Germinal center (tissue), 1 donor: ENCODE measurements around the gene ANKRD9.

Experiments
- DNase-seq: peaks from one replicate; pipeline ENCODE4 v3.0.0; 2012; ENCODE audit warnings: mixed read lengths, low spot score

ANKRD9 gene

DNA sequence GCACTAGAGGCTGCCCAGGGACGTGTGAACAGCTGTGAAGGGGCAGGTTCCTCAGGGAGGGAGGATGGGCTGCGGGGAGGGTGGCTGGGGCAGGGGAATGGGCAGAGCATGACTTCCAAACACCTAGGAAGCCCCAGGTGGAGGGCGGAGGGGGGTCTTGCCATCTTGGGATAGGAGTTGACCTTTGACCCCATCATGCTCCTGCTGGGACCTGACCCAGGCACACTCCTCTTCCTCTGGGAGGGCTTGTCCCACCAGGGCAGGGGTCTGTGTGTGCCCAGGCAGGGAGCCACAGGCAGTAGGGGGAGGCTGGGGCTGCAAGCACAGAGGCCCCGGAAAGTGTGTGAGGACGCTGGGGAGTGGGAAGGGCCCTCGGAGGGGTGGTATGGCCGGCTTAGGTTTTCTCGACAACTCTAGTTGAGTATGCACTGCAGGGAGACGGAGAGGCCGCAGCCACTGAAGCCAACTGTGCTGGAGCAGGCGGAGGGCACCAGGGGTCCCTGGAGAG, 3.3 kb upstream of the ANKRD9 start:
- no peak for DNase-seq

DNA sequence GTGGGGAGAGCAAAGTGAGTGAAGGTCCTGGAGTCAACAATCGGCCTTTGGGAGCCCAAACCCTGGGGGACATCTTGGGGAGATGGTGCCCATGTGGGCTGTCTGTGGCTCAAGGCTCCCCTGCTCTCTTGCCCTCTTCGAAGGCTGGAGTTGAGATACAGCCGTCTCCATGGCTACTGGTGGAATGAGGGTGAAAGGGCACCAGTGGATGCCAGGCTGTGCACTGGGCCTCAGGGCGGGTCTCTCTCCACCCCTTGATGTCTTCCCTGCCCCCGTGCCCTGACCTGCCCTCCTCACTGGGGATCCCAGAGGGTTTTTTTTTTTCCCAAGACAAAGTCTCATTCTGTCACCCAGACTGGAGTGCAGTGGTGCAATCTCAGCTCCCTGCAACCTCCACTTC, 2.0 kb upstream of the ANKRD9 start:
- no peak for DNase-seq

DNA sequence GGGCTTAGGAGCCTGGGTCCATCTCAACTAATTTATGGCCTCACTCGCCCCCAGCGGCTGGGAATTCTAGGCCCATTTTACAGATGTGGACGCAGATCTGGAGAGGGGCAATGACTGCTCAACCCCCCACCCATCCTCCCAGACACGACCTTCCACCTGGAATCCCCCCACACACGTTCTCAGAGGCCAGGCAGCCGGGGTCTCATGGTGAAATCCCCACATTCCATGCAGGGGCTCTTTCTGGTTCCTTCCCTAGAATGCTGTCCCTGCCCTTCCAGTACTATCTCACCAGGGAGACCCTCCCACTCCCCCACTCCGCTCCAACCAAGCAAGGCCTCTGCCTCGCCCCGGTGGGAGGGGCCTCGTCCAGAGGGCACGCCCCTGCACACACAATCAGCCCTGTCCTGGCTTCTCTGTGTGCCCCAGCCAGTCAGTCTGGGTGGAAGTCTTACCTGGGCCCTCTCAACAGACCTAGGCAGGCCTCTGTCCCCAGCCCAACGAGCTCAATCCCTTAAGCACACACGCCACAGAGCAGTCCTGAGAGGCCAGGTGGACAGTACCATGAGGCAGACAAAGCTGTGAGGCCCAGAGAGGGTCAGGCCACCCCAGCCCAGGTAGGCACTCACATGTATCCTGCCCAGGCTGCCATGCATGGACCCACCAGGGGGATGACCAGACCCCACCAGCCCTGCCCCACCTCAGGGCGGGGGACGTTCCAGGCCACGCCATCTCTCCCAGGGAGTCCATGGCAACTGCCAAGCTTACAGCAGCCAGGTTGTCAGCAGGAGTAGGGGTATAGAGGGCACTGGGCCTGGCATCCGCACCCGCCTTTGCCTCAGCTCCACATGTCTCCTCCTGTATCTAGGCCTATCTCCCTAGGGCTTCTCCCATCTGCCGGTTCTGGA, 1.3 kb upstream of the ANKRD9 start:
- DNase-seq: no peak

DNA sequence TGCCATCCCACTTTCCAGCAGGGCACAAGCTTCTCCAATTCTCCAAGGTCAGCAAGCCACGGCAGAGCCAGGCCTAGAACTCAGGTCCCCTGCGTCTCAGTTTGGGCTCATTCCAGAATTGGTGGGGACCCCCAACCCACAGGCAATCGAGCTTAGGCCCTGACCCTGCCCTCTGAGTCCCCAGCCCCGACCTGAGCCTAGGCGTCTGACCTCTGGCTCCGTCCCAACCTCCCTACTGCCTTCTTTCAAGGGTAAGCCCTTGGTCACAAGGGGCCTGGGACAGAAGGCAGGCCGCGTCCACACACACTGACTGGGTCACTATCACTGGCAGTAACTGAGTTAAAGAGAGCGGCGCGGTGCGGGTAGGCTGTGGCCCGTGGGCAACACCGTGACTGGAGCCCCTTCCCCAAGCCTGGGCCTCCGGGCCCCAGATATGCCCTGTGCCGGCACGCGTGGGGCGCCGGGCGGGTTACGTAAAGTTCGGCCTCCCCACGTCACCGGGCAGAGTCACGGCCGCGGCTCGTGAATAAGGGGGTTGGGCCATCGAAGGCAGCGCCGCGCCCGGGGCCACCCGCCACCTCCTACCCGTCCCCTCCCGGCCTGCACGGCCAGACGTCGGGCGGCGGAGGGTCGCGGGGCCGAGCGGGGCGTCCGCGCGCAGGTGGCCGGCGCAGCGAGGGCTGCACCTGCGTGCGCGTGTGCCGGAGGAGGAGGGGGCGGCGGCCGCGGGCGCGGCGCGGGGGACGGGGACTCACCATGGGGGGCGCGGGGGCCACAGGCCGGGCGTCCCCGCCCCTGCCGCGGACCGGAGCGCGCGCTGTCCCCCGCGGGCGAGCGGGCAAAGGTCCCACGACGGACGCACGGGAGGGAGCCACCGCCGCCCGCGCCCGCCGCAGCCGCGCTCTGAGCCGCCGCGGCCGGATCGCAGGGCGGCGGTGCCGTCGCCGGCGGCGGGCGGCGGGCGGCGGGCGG, 516 bp downstream of the ANKRD9 start:
- DNase-seq: peak; percentile 37

DNA sequence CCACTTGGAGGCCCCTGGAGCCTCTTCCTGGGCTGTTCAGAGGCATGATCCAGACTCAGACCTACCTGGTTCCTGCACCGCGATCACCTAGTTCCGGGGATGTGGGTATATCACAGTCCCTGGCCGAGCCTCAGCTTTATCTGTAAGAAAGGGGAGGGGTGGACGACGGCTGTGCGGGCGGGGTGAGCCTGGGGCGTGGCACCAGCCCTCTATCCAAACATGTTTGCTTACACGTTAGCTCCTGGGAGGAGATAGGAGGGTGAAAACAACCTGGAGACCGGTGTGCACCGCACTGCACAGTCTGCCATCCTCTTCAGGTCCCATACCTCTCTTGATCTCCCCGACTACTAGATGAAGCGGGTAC, 1.2 kb downstream of the ANKRD9 start:
- DNase-seq: no peak

DNA sequence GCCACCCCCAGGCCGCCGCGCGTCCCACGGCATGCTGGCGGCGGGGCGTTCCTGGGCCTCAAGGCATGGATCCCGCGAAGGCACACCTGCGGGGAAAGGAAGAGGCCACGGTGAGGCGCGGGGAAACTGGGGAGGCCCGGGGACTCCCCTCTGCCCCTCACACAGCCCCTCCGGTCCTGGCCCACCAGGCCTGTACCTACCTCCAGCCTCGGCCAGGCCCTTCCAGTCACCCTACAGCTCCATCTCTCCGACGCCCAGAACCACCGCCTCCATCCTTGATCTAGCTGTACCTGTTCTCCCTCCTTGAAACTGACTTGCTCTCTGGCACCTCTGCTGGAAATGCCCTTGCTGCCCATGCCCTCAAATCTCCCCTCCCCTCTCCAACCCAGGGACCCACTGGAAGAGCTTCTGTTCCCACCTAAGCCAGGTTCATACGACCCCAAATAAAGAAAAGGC, 1.7 kb downstream of the ANKRD9 start:
- DNase-seq: no peak

DNA sequence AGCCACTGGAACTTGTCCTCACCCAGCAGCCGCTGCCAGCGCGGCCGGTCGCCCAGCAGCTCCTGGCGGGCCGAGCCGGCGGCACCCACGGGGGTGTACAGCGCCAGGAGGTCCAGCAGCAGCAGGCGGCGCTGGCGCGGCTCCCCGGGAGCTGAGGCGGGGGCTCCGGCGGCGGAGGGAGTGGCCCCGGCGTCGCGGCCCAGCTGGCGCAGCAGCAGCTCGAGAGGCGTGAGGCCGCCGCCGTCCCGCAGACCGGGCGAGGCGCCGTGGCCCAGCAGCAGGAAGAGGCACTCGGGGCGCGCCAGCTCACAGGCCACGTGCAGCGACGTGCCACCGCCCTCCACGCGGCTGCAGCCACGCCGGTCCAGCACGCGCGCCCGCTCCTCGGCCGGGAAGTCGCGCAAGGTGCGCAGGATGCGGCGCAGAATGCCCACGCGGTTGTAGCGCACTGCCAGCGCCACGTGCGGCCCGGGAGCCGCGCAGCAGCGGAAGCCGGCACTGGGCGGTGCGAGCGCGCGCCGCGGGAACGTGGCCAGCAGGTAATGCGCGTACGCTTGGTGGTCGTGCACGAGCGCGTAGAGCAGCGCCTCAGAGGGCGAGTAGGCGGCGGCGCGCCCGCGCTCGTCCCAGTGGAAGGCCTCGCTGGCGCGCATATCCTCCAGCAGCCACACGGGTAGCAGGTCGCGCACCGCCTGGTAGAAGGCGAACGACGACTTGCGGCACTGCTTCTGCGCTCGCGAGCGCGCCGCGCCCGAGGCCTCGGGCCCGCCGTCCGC, 2.3 kb downstream of the ANKRD9 start:
- peak; percentile 60 for DNase-seq

DNA sequence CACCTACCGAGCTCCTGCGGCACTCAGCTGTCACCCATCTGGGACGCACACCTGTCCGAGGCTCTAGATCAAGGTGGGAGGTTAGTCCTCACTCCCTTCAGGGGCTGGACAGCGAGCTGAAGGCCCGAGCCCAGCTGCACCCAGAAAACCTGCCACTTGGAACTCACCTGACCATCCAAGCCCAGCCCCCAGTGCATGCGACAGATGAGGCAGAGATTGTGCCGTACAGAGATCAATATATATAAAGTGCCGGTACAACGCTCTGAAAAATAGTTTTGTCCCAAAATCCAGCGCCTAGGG, 3.0 kb downstream of the ANKRD9 start:
- DNase-seq: no peak

DNA sequence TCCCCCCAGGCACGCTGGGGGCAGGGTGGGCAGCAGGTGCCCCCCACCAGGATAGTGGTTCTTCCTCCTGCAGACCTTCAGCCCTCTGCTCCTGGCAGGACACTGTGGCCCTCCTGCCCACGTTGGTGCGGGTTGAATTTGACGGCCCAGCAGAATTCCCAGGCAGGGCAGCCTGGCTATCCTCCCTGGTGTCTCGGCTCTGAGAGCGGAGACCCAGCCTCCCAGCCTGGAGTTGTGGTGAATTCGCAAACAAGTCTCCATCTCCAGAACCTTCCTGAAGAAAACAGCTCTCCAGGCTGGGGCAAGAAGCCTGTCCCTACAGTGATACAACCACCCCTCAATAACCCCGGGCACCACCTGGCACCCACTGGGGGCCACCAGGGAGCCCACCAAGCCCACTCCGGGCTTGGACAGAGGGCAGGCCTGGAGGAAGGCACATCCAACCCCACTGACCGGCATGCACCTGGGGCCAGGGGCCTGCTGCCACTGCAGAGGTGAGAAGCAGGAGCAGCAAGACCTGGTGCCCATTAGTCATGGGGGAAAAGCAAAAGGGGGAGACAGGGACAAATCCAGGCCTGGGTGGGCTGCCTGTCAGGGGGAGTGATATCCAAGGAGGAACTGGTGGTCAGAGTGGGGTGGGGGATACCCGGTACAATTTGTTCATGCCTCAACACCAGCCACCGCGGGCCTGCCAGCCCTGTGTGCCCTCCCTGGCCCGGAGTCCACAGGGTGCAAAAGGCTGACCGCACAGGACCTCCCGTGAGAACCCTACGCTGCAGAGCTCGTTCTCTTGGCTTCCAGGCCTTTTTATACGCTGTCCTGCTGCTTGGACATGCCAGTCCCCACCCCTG, 3.6 kb downstream of the ANKRD9 start:
- DNase-seq: no peak

DNA sequence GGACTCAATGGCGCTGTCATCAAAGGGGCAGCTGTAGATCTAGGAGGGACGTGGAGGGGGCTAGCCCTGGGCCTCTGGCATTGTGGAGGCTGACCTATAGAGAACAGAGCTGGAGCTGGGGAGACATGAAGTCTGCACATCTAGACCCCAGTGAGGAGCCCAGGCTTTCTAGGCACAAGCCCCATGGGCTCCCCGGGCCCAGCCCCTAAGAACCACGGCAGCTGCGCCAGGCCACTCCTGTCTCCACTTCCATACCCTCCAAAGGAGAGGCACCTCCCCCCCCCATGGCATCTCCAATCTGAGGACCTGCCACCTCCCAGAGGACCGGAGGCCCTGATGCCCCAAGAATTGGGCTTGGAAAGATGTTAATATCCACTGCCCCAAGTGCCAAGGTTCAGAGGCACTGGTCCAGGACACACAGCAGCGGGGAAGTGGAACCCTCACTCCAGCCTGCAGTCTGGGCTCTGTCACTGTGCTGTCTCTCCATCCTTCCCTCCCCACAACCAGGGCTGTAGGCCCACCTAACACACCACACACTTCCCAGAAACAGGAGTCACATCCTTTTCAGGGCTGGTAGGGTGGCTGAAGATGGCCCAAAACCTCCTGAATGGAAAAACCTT, 4.5 kb downstream of the ANKRD9 start:
- DNase-seq: no peak

DNA sequence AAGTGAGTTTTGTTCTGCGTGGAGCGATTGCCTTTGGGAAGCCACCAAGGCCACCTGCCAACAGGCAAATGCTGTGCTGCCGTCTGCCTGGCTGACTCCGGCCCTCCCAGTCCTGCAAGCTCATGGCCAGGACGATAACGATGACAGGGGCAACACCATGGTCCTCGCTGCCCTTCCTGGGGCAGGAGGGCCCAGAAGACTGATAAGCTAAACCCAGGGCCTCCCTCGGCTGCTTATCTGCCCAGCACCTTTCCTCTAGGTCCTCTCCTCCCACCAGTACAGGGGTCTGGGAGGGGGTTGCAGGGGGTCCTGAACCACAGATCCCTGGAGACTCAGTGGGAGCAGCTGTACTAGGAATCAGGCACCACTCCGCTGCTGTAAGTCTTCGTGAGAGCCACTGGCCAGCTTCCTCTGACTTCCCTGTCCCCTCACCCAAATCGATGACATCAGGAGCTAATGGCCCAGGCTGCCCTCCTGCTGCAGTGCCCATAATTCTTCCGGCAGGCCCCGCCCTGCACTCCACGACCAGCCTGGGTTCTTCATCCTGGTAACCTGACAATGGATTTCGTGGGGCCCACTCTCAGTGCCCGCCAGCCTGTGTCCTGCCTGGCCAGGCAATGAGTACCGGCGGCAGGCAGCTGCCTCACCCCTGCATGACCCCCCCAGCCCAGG, 5.1 kb downstream of the ANKRD9 start:
- DNase-seq: no peak

DNA sequence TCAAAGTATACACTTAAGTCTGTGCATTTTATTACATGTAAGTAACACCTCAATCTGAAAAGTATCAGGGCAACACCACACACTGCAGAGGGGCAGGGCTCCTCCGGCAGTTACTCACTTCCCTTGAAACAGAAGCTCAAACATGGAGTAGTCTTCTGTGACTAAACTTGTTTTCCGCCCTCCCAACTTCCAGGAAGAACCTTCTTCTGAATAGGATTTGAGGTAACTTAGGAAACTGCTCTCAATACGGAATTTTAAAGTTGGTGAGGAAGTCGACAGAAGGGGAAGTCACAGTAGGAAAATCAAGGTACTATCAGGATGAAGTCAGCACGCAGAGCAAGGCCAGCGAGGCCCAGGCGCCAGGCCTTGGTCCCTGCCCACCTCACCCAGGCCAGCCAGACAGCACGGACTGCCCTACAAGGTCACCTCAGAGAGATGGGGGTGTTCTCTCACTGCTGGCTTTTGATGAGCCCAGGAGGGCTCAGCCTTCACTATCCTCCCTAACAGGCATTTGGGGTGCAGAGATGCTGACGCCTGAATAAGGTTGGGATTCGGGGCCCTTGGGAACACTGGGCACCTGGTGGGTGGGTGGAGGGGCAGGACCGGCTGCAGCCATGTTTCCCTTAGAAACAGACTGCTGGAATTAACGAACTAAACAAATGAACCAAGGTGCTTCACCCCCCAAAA, 5.8 kb downstream of the ANKRD9 start:
- no peak for DNase-seq

DNA sequence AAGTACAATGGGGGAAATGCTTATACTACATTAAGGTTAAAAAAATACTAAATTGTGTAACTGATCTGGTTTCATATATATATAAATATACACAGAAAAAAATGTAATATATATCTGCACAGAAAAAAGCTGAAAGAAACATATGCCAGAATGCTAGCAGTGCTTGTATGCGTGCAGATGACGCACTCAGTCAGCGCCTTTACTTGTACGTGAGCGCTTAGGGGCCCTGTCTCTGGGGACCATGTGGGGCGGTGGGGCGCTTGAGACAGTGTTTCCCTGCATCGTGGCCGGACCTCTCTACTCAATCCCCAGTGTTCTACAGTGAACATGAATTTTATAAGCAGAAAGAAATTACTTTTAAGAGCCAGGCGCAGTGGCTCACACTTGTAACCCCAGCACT, 7.0 kb downstream of the ANKRD9 start:
- no peak for DNase-seq

DNA sequence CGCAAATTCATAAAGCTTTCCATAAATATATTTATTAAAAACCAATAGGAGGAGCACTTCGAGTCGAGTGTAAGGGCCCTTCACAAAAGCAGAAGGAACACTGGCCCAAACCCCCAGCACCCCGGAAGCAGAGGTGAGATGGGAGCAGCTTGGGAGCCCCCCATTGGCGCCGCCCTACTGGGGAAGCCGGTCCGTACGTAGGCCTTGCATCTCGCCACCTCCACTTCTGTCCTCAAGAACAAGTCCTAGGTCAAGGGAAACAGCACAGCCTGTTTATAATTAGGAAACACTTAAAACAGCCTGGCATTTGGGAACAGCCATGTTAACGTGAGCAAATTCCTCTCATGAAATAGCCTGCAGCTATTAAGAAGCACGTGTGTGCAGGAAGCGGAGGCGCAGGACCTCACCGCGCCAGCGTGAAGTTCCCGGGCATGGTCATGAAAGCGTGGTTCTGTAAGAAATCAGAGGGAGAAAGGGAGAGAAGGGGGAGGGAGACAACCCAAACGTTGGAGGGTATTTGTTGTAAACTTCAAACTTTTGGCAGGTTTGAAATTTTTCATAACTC, 7.7 kb downstream of the ANKRD9 start:
- no peak for DNase-seq

DNA sequence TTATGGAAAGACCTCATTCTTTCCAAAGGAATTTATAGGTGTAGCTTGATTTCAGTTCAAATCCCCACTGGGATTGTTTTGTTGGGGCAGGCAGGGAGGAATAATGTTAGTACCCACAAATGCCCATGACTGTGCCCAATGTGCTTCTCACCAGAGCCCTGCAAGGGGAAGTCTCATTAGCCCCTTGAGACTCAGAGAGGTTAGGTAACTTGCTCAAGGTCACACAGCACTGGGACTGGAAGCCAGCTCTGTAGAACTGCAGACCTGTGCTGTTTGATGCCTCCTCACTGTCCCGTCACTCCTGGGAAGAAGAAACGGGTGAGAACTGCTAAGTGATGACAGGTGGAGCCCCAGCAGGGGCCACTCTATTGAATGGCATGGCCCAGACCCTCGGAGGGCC, 8.9 kb downstream of the ANKRD9 start:
- no peak for DNase-seq

DNA sequence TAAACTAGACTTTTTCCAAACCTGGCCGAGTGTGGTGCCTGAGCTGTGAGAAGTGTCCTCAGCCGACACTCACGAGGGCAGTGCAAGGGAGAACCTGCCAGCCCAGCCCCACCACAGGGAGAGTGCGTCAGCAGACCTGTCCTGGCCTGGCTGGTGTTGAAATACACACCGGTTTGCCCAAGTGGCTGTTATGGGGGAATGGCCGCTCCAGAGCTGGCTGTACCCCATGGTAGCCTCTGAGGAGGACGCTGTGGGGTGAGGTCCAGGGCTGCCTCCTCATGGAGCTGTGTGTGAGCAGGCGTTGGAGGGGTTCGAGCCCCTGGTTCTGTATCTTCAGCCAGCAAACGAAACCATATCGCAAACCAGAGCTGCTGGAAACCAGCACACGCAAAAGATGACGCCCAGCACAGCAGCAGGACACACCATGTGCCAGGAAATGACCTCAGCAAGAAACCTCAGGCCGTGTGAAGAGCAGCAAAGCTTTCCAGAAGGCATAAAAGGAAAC, 9.4 kb downstream of the ANKRD9 start:
- no peak for DNase-seq

DNA sequence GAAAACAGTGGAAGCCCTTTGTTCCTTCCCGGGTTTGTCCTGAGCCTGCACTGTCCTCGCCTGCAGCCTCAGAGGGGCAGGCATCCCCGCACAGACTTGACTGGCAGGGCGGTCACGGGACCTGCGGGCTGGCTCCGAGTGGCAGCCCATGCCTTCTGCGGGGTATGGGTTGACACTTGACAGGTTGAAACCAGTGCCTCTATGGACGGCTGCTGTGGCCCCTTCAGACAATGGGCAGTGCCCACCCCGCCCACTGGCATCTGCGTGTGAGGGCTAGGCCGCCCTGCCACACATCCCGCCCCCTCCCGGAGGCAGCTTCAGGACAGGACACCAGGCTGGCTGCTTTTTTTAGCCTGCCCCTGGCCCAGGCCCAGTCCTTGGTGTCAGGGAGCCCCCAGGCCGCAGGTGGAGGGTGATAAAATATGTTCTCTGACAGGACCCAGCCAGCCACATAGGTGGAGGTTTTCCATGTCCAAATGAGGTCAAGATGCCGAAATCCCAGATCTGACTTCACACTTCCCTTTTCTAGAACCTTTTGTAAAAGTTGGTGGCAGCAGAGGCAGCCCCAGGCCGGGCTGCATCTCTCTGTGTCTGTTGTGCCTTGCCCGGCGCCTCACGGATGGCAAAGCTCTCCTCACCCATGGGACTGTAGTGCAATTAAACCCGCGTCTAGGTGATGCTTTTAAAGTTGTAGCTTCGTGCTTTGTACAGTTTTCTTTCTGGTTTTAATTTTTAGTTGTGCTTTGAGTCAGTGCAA, 10.0 kb downstream of the ANKRD9 start:
- DNase-seq: no peak

DNA sequence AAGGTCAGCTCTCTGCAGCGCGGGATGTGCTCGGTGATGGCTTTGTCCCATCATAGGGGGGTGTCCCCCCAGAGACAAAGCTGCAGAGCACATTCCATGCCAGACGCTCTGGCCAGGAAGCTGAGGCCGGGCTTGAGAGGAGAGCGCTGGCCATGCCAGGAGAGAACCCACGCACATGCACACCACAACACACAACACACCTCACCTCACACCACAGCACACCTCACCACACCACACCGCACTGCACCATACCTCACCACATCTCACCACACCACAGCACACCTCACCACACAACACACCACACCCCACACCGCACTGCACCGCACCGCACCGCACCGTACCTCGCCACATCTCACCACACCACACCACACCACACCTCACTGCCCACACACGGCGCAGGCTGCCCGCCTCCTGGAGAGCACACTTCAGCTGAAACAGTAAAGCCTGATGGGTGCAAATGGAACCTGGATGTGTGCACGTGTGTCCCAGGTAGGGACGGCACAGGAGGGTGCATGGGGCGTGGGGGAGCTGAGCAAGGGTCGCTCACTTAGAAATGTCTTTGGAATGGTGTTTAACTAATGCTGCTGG, 10.8 kb downstream of the ANKRD9 start:
- no peak for DNase-seq
